ENCODE data around the gene R3HCC1L. TPM values are rescaled to one million over a fixed set of nuclear protein-coding genes. Genes with fewer than 3 reads are reported as not detected.
A peak's percentile ranks its signal among the peaks of the same experiment; 100 is the strongest.
"Not testable (repeated sequence)": the region's sequence is repeated elsewhere in the genome, so short reads cannot be mapped to it uniquely, and the experiment has no call there.

Gene R3HCC1L
- total and polyA plus RNA-seq, 3 experiments from 2014 or later = 14.8 to 24.6 (median 24.3) TPM

DNA sequence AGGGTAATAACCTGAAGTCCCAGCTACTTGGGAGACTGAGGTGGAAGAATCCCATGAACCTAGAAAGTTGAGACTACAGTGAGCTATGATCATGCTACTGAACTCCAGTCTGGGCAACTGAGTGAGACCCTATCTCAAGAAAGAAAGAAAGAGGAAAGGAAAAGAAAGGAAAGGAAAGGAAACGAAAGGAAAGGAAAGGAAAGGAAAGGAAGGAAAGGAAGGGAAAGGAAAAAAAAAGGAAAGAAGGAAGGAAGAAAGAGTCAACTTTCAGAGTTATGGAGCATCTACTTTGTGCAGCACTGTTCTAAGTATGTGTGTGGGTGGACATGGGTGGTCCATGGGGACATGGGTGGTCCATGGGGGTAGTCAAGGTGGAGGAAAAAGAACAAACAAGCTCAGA, 24.1 kb upstream of the R3HCC1L start:
- H3K27ac Mint-ChIP-seq = no peak overlapping the region
- Histone ChIP-seq H3K36me3 (ENCODE audit: insufficient read depth, low read length) (no peaks in the 10 kb centered on the region), H3K9me3 (ENCODE audit: low read length) (no peaks in the 10 kb centered on the region), H3K27ac (ENCODE audit: low read depth, low read length) (no peak overlapping the region), H3K4me3 (ENCODE audit: low read length) (no peak overlapping the region), H3K4me1 (ENCODE audit: insufficient read depth, low read length) (no peaks in the 10 kb centered on the region), H3K27me3 (ENCODE audit: insufficient read depth, low read length, poor library complexity, severe bottlenecking) (peaks cover 4% of the 10 kb centered on the region)
- POLR2A ChIA-PET = no interaction called here
- peaks cover 0 to 1% (median 0%) of the 10 kb centered on the region in 3 donors for H3K36me3 Mint-ChIP-seq
- H3K9me3 Mint-ChIP-seq = no peaks in the 10 kb centered on the region
- DNase-seq = no peak
- H3K4me1 Mint-ChIP-seq = no peaks in the 10 kb centered on the region
- peaks cover 23 to 56% of the 10 kb centered on the region in 2 donors for H3K27me3 Mint-ChIP-seq
- no peak overlapping the region for H3K4me3 Mint-ChIP-seq
- CTCF ChIA-PET = no interaction called here

DNA sequence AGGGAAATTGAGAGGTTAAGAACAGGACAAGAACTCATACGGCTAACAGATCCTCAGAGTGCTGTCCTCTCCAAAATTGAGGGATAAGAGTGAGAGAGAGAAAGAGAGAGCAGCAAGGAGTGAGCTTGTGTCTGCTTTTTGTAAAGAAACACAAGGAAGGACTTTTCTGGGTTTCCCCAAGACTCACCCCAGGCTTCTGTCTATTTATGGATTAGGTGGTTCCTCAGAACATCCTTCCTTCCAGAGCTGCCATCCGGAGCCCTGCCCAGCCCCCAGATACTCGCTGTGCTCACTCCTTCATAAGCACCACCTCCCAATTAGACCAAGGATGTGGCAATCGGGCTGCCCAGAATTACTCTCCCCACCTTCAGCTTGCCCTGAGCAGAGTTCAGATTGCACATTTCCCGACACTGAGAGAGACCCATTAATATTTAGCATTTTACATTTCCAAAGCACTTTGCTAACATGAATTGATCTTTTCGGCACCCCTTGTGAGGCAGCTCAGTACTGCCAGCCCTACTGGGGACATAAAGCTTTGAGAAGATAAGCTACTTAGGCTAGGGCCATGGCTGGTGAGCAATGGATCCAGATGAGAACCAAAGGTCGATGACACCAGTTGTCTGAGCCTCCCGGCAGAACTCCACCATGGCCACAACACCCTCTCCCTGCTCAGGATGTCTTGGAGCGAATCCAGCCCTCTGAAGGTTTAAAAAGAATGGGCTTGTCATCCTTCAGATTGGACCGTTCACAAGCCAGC, 19.2 kb upstream of the R3HCC1L start:
- H3K27me3 Mint-ChIP-seq = peaks cover 31 to 54% of the 10 kb centered on the region in 2 donors
- H3K4me1 Mint-ChIP-seq = no peaks in the 10 kb centered on the region
- DNase-seq = no peak
- H3K36me3 ChIP-seq (ENCODE audit: insufficient read depth, low read length) = no peaks in the 10 kb centered on the region
- peaks cover 4% of the 10 kb centered on the region for H3K27me3 ChIP-seq (ENCODE audit: insufficient read depth, low read length, poor library complexity, severe bottlenecking)
- no peak overlapping the region for H3K27ac Mint-ChIP-seq
- H3K27ac ChIP-seq (ENCODE audit: low read depth, low read length) = no peak overlapping the region
- ChIA-PET CTCF (no interaction called here), POLR2A (no interaction called here)
- H3K9me3 Mint-ChIP-seq = no peaks in the 10 kb centered on the region
- no peaks in the 10 kb centered on the region for H3K4me1 ChIP-seq (ENCODE audit: insufficient read depth, low read length)
- peaks cover 0 to 1% (median 0%) of the 10 kb centered on the region in 3 donors for H3K36me3 Mint-ChIP-seq
- H3K4me3 Mint-ChIP-seq = no peak overlapping the region
- H3K4me3 ChIP-seq (ENCODE audit: low read length) = no peak overlapping the region
- H3K9me3 ChIP-seq (ENCODE audit: low read length) = no peaks in the 10 kb centered on the region

DNA sequence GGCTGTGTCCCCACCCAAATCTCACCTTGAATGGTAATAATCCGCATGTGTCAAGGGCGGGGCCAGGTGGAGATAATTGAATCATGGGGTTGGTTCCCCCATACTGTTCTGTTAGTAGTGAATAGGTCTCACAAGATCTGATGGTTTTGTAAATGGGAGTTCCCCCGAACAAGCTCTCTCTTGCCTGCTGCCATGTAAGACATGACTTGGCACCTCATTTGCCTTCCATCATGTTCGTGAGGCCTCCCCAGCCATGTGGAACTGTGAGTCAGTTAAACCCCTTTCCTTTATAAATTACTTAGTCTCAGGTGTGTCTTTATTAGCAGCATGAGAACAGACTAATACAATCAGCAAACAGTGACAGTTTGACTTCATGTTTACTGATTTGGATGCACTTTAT, 14.6 kb upstream of the R3HCC1L start:
- no peak overlapping the region for H3K27ac ChIP-seq (ENCODE audit: low read depth, low read length)
- Mint-ChIP-seq H3K4me1 (no peaks in the 10 kb centered on the region), H3K9me3 (peaks cover 13 to 24% (median 16%) of the 10 kb centered on the region in 5 donors), H3K4me3 (no peak overlapping the region), H3K27me3 (peaks cover 30 to 51% of the 10 kb centered on the region in 2 donors), H3K27ac (no peak overlapping the region), H3K36me3 (peaks cover 0 to 13% (median 5%) of the 10 kb centered on the region in 3 donors)
- no peaks in the 10 kb centered on the region for H3K9me3 ChIP-seq (ENCODE audit: low read length)
- H3K4me3 ChIP-seq (ENCODE audit: low read length) = no peak overlapping the region
- H3K27me3 ChIP-seq (ENCODE audit: insufficient read depth, low read length, poor library complexity, severe bottlenecking) = peaks cover 1% of the 10 kb centered on the region
- ChIA-PET POLR2A (no interaction called here), CTCF (no interaction called here)
- H3K36me3 ChIP-seq (ENCODE audit: insufficient read depth, low read length) = no peaks in the 10 kb centered on the region
- no peak for DNase-seq
- no peaks in the 10 kb centered on the region for H3K4me1 ChIP-seq (ENCODE audit: insufficient read depth, low read length)

DNA sequence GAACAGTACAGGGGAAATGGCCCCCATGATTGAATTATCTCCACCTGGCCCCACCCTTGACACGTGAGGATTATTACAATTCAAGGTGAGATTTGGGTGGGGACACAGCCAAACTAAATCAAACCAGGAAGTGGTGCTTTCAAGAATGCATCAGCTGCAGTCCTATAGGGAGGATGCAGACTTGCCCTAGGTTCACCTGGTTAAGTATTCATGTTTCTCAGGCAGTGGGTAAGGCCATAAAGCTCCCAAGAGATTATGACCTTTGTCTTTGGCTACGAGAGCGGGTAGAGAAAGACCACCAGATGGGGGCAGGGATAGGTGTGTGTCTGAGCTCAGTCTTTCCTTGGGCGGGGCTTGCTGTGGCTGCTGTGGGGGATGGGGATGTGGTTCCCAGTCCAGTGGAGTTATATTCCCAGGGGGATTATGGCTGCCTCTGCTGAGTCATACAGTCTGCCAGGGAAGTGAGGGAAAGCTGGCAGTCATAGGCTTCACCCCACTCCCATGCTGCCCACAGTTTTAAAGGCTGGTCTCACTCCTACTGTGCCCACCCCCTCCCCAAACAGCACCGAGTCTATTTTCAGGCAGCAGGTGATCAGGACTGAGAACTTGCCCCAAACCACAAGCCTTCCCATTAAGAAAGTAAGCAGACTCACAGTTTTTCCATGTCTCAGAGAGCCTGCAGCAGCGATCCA, 8.4 kb upstream of the R3HCC1L start:
- CTCF ChIA-PET = no interaction called here
- H3K36me3 Mint-ChIP-seq = peaks cover 0 to 16% (median 5%) of the 10 kb centered on the region in 3 donors
- Histone ChIP-seq H3K9me3 (ENCODE audit: low read length) (no peaks in the 10 kb centered on the region), H3K36me3 (ENCODE audit: insufficient read depth, low read length) (no peaks in the 10 kb centered on the region), H3K27me3 (ENCODE audit: insufficient read depth, low read length, poor library complexity, severe bottlenecking) (no peaks in the 10 kb centered on the region), H3K4me3 (ENCODE audit: low read length) (no peak overlapping the region), H3K4me1 (ENCODE audit: insufficient read depth, low read length) (no peaks in the 10 kb centered on the region), H3K27ac (ENCODE audit: low read depth, low read length) (no peak overlapping the region)
- POLR2A ChIA-PET = no interaction called here
- H3K9me3 Mint-ChIP-seq = peaks cover 13 to 24% (median 20%) of the 10 kb centered on the region in 5 donors
- no peak overlapping the region for H3K4me3 Mint-ChIP-seq
- H3K27ac Mint-ChIP-seq = no peak overlapping the region
- DNase-seq = no peak
- peaks cover 34 to 71% of the 10 kb centered on the region in 2 donors for H3K27me3 Mint-ChIP-seq
- no peaks in the 10 kb centered on the region for H3K4me1 Mint-ChIP-seq

DNA sequence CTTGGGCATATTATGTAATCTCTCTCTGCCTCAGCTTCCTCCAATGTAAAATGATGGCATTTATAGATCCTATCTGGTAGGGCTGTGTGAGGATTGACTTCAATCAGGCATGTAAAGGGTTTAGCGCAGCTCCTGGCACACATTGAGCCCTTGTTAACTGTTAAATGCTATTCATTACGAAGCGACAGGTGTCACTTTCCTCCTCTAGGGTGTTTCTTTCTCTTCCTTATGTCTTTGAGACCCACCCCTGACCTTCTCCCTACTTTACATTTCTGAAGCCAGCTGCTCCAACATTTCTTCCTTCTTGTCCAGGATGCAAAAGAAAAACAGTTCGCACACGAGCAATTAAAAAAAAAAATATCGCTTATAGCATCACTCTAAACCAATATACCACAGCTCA, 5.7 kb upstream of the R3HCC1L start:
- Histone ChIP-seq H3K27ac (ENCODE audit: low read depth, low read length) (no peak overlapping the region), H3K27me3 (ENCODE audit: insufficient read depth, low read length, poor library complexity, severe bottlenecking) (no peaks in the 10 kb centered on the region), H3K4me3 (ENCODE audit: low read length) (no peak overlapping the region), H3K4me1 (ENCODE audit: insufficient read depth, low read length) (peaks cover under 1% of the 10 kb centered on the region), H3K36me3 (ENCODE audit: insufficient read depth, low read length) (no peaks in the 10 kb centered on the region), H3K9me3 (ENCODE audit: low read length) (no peaks in the 10 kb centered on the region)
- H3K9me3 Mint-ChIP-seq = peaks cover 0 to 6% (median 3%) of the 10 kb centered on the region in 5 donors
- ChIA-PET CTCF (no interaction called here), POLR2A (no interaction called here)
- no peak for DNase-seq
- peaks cover 0 to 2% (median 1%) of the 10 kb centered on the region in 3 donors for H3K4me1 Mint-ChIP-seq
- H3K4me3 Mint-ChIP-seq = no peak overlapping the region
- H3K27me3 Mint-ChIP-seq = peaks cover 16 to 46% of the 10 kb centered on the region in 2 donors
- H3K36me3 Mint-ChIP-seq = peaks cover 0 to 4% (median 0%) of the 10 kb centered on the region in 3 donors
- H3K27ac Mint-ChIP-seq = no peak overlapping the region

DNA sequence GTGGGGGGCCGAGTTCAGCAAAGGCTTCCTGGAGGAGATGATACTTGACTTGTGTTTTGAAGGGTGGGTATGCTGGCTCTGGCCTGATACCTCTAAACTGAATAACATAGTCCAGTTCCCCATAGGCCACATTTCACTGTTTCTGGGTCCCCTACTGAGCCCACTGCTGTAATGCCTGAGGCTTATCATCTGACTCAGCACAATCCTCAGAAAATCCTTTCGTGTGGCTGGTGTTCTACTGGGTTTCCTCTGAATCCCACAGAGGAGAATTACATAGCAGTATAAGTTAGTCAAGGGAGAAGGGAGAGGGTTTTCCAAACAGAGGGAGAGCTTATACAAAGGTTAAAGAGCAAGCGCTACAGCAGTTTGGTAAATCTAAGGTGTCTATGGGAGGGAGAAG, 2.8 kb upstream of the R3HCC1L start:
- Mint-ChIP-seq H3K27me3 (peaks cover 9 to 24% of the 10 kb centered on the region in 2 donors), H3K36me3 (peaks cover 0 to 13% (median 5%) of the 10 kb centered on the region in 3 donors), H3K9me3 (peaks cover 0 to 2% (median 0%) of the 10 kb centered on the region in 5 donors), H3K4me3 (peak overlapping the region in 1 of 7 donors; percentile 6), H3K4me1 (peaks cover 20 to 23% (median 22%) of the 10 kb centered on the region in 3 donors), H3K27ac (peak overlapping the region in 1 of 8 donors; percentile 13)
- ChIA-PET CTCF (interaction anchor here (1.6 kb wide), 1 partner anchor 10 kb away, joined by 3 read pairs; no protein-coding TSS in a partner anchor), POLR2A (no interaction called here)
- DNase-seq = no peak
- Histone ChIP-seq H3K4me3 (ENCODE audit: low read length) (no peak overlapping the region), H3K9me3 (ENCODE audit: low read length) (no peaks in the 10 kb centered on the region), H3K36me3 (ENCODE audit: insufficient read depth, low read length) (no peaks in the 10 kb centered on the region), H3K27me3 (ENCODE audit: insufficient read depth, low read length, poor library complexity, severe bottlenecking) (no peaks in the 10 kb centered on the region), H3K27ac (ENCODE audit: low read depth, low read length) (no peak overlapping the region), H3K4me1 (ENCODE audit: insufficient read depth, low read length) (peaks cover 17% of the 10 kb centered on the region)

DNA sequence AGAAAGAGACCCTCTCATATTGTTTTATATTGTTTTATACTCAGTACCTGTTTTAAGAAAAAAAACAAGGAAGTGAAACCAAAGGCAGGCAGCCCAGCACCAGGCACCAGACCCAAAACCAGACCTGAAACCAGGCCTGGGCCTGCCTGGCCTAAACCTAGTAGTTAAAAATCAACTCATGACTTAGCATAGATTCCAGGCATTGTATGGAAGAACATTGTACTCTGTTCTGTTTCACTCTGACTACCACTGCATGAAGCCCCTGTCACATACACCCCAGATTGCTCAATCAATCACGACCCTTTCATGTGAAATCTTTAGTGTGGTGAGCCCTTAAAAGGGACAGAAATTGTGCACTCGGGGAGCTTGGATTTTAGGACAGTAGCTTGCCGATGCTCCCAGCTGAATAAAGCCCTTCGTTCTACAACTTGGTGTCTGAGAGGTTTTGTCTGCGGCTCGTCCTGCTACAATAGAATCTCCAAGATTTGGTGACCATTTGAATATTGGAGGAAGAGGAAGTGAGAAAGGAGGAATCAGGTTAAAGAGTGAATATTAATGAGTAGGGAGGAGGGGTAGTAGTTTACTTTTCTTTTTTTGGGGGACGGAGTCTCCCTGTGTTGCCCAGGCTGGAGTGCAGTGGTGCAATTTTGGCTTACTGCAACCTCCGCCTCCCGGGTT, 1.2 kb upstream of the R3HCC1L start:
- POLR2A ChIA-PET; H3K9me3 Mint-ChIP-seq; H3K36me3 ChIP-seq (ENCODE audit: insufficient read depth, low read length); H3K27me3 ChIP-seq (ENCODE audit: insufficient read depth, low read length, poor library complexity, severe bottlenecking); H3K4me3 ChIP-seq (ENCODE audit: low read length); H3K9me3 ChIP-seq (ENCODE audit: low read length); H3K27ac ChIP-seq (ENCODE audit: low read depth, low read length); DNase-seq: not testable (repeated sequence)
- H3K4me1 Mint-ChIP-seq = peaks cover 31 to 38% (median 38%) of the 10 kb centered on the region in 3 donors
- CTCF ChIA-PET = interaction anchor here (1.5 kb wide), 1 partner anchor 18 kb away, joined by 3 read pairs; no protein-coding TSS in a partner anchor
- peak overlapping the region in 7 of 8 donors; percentile 30 to 85 (median 74) for H3K27ac Mint-ChIP-seq
- H3K27me3 Mint-ChIP-seq = peaks cover 2 to 13% of the 10 kb centered on the region in 2 donors
- peaks cover 25% of the 10 kb centered on the region for H3K4me1 ChIP-seq (ENCODE audit: insufficient read depth, low read length)
- peak overlapping the region; percentile 3 to 95 (median 50) for H3K4me3 Mint-ChIP-seq
- peaks cover 0 to 15% (median 3%) of the 10 kb centered on the region in 3 donors for H3K36me3 Mint-ChIP-seq

Data from CD8-positive, alpha-beta memory T cell (primary cell).